HG02642 (cell line): ENCODE measurements around the gene CCDC170.
A peak's percentile ranks its signal among the peaks of the same experiment; 100 is the strongest.
"Not testable (repeated sequence)": the region's sequence is repeated elsewhere in the genome, so short reads cannot be mapped to it uniquely, and the experiment has no call there.

Experiments used
- ATAC-seq: cut with Tn5 transposase; IDR thresholded peaks from one replicate; pipeline ENCODE4 v1.9.1; 2021; ENCODE audit warnings: mild to moderate bottlenecking; ENCODE audit not compliant: unreplicated experiment, poor library complexity

CCDC170 gene

GRCh38 chr6:151493161-151493803 is 535 bp upstream of the CCDC170 start:
- no peak for ATAC-seq

GRCh38 chr6:151494235-151494935 is 568 bp downstream of the CCDC170 start:
- ATAC-seq = no peak

- ATAC-seq = no peak
These were observed 1.1 kb downstream of the CCDC170 start for GRCh38 chr6:151494936-151495320.

- ATAC-seq = no peak
These were observed 1.6 kb downstream of the CCDC170 start for GRCh38 chr6:151495380-151495779.

GRCh38 chr6:151497905-151498304 is 4.1 kb downstream of the CCDC170 start:
- ATAC-seq = peak; percentile 20

- ATAC-seq = peak; percentile 68
These were observed 4.5 kb downstream of the CCDC170 start for GRCh38 chr6:151498327-151498726.

GRCh38 chr6:151499551-151499950 is 5.7 kb downstream of the CCDC170 start:
- ATAC-seq = no peak

- no peak for ATAC-seq
These were observed 7.8 kb downstream of the CCDC170 start for GRCh38 chr6:151501511-151502136.

- no peak for ATAC-seq
These were observed 8.7 kb downstream of the CCDC170 start for GRCh38 chr6:151502499-151502898.

- no peak for ATAC-seq
These were observed 12.9 kb downstream of the CCDC170 start for GRCh38 chr6:151506761-151507160.

- ATAC-seq = no peak
These were observed 15.2 kb downstream of the CCDC170 start for GRCh38 chr6:151509048-151509447.

GRCh38 chr6:151512481-151512880 is 18.7 kb downstream of the CCDC170 start:
- ATAC-seq = no peak

GRCh38 chr6:151514000-151514730 is 20.3 kb downstream of the CCDC170 start:
- ATAC-seq = no peak

- ATAC-seq = not testable (repeated sequence)
These were observed 25.2 kb downstream of the CCDC170 start for GRCh38 chr6:151518992-151519391.

- ATAC-seq = no peak
These were observed 29.2 kb downstream of the CCDC170 start for GRCh38 chr6:151523034-151523433.

- no peak for ATAC-seq
These were observed 30.2 kb downstream of the CCDC170 start for GRCh38 chr6:151524059-151524458.

- no peak for ATAC-seq
These were observed 40.8 kb downstream of the CCDC170 start for GRCh38 chr6:151534576-151534975.

- ATAC-seq = no peak
These were observed 41.8 kb downstream of the CCDC170 start for GRCh38 chr6:151535476-151536187.

GRCh38 chr6:151536188-151536479 is 42.3 kb downstream of the CCDC170 start:
- no peak for ATAC-seq

- ATAC-seq = no peak
These were observed 43.7 kb downstream of the CCDC170 start for GRCh38 chr6:151537556-151537955.
